Activated naive CD8-positive, alpha-beta T cell (primary cell): ENCODE results near the gene PRRC2C.
"Not testable (repeated sequence)": the region's sequence is repeated elsewhere in the genome, so short reads cannot be mapped to it uniquely, and the experiment has no call there.

Source experiments
- H3K27ac Mint-ChIP-seq: one replicate; pipeline ENCODE4 v1.8.0; 2021; ENCODE audit warnings: mixed read lengths
- H3K27me3 Mint-ChIP-seq: one replicate; pipeline ENCODE4 v1.8.0; 2021; ENCODE audit warnings: mixed read lengths
- H3K36me3 Mint-ChIP-seq: one replicate; pipeline ENCODE4 v1.8.0; 2021; ENCODE audit warnings: mixed read lengths
- H3K4me1 Mint-ChIP-seq: one replicate; pipeline ENCODE4 v1.8.0; 2021; ENCODE audit warnings: low read depth, mixed read lengths
- H3K4me3 Mint-ChIP-seq: one replicate; pipeline ENCODE4 v1.8.0; 2021; ENCODE audit warnings: mild to moderate bottlenecking, mixed read lengths
- H3K9me3 Mint-ChIP-seq: one replicate; pipeline ENCODE4 v1.8.0; 2021; ENCODE audit warnings: low read depth, mixed read lengths

The PRRC2C gene

GRCh38 chr1:171485375-171486047 lies at the start of gene PRRC2C:
TSS of gene PRRC2C (plus strand) at chr1:171485530. CDS start at chr1:171512089, 26,559 bp downstream.
- Mint-ChIP-seq H3K4me1 (peaks cover 48% of the 10 kb centered on the region), H3K36me3 (peaks cover 9% of the 10 kb centered on the region), H3K9me3 (no peaks in the 10 kb centered on the region), H3K27ac (peak within 1 kb of the TSS; percentile 97), H3K4me3 (peak within 1 kb of the TSS; percentile 99), H3K27me3 (no peaks in the 10 kb centered on the region)

DNA sequence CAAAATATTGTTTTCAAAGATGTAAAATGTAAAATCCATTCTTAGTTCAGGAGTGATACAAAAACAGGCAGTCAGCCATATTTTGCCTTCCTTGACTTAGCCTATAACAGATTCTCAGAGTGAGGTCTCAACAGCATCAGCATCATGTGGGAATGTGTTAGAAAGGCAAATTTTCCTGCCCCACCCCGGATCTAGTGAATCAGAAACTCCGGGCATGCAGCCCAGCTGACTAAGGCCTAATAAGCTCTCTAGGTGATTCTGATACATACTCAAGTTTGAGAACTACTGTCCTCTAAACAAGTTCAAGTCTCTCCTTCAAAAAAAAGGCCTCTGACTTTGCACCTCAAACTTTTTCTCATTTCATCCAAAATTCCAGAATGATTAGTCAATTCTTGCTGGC lies 46.9 kb upstream of the PRRC2C start:
- no peaks in the 10 kb centered on the region for H3K27me3 Mint-ChIP-seq
- H3K36me3 Mint-ChIP-seq = no peaks in the 10 kb centered on the region
- no peaks in the 10 kb centered on the region for H3K9me3 Mint-ChIP-seq
- peaks cover 18% of the 10 kb centered on the region for H3K4me1 Mint-ChIP-seq
- no peak overlapping the region for H3K4me3 Mint-ChIP-seq
- no peak overlapping the region for H3K27ac Mint-ChIP-seq

- not testable (repeated sequence) for H3K4me3 Mint-ChIP-seq, H3K27ac Mint-ChIP-seq, H3K9me3 Mint-ChIP-seq, H3K36me3 Mint-ChIP-seq, H3K4me1 Mint-ChIP-seq, H3K27me3 Mint-ChIP-seq
Observed at GRCh38 chr1:171440201-171440600, 45.1 kb upstream of the PRRC2C start.

DNA sequence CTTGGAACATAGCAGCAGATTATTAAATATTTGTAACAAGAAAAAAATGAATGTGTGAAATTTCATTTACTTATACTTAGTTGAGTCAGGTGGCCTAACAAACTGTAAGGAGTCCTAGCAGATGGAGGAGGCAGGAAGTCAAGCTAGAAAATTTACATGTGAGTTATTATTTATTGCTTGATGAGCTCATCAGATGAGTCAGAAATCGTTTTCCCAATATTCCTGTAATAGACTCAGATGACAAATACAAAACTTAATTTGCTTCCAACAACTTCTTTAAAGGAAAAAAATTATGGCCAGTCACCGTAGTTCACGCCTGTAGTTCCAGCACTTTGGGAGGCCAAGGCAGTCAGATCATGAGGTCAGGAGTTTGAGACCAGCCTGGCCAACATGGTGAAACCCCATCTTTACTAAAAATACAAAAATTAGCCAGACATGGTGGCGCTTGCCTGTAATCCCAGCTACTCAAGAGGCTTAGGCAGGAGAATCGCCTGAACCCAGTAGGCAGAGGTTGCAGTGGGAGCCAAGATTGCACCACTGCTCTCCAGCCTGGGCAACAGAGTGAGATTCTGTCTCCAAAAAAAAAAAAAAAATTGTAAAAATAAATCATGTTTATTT lies 43.9 kb upstream of the PRRC2C start:
- not testable (repeated sequence) for H3K27me3 Mint-ChIP-seq, H3K27ac Mint-ChIP-seq

DNA sequence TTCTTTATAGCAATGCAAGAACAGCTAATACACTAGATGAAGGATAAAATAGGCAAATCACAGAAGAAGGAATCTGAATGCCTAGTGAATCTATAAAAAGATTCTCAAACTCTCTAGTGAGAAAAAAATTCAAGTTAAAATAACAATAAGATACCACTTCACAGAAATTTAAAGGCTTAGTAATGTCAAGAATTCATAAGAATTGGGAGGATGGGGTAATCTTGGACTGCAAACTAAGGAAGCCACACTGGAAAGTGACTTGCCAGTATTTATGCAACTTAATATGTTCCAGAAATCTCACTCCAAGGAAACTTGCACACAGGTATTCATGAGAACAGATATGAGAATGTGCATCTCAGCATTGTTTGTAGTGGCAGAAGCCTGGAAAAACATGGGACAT lies 38.9 kb upstream of the PRRC2C start:
- Mint-ChIP-seq H3K36me3 (no peaks in the 10 kb centered on the region), H3K9me3 (no peaks in the 10 kb centered on the region), H3K4me1 (no peaks in the 10 kb centered on the region), H3K4me3 (no peak overlapping the region), H3K27me3 (no peaks in the 10 kb centered on the region), H3K27ac (no peak overlapping the region)

More for the DNA sequence above, 43.9 kb upstream of the PRRC2C start:
- H3K36me3 Mint-ChIP-seq, H3K4me1 Mint-ChIP-seq, H3K4me3 Mint-ChIP-seq, H3K9me3 Mint-ChIP-seq: not testable (repeated sequence)

DNA sequence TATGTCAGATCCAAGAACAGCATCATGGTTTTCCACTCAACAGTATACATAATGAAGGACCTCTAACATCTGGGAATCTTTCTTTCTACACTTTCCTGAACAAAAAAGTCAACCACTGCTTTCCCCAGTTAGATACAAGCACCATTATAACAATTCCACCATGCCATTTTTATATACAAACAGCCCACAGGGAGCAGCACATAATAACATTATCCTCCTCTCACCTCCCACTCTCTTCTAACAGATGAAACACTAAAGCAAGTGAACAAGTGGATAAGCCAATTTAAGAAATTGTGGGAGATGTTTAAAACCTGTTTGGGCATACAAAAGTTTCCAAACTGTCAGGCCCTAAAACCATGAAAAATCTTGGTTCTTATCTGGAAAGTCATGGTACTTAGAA lies 29.4 kb upstream of the PRRC2C start:
- Mint-ChIP-seq H3K4me1 (no peaks in the 10 kb centered on the region), H3K9me3 (peaks cover 7% of the 10 kb centered on the region), H3K4me3 (no peak overlapping the region), H3K27me3 (peaks cover 8% of the 10 kb centered on the region), H3K36me3 (peaks cover 8% of the 10 kb centered on the region), H3K27ac (no peak overlapping the region)

DNA sequence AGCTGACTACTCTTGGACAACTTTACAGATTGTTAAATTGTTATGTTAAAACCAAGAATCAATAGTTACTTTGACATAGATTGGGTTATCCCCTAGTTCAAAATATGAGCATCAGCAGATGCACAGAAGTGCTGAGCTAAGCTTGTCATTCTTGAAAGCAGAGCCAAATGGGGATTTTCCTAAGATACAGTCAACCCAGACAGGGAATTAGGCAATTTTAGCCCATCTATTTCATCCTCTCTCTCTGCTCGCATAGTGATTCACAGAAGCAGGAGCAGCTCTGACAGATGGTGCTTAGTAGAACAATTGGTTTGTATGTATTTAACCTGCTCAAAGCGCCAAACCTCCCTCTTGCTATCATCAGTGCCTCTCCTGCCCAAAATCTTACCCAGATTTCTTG lies 27.9 kb upstream of the PRRC2C start:
- H3K36me3 Mint-ChIP-seq = peaks cover 3% of the 10 kb centered on the region
- H3K4me3 Mint-ChIP-seq = no peak overlapping the region
- H3K4me1 Mint-ChIP-seq = no peaks in the 10 kb centered on the region
- no peak overlapping the region for H3K27ac Mint-ChIP-seq
- peaks cover 3% of the 10 kb centered on the region for H3K9me3 Mint-ChIP-seq
- H3K27me3 Mint-ChIP-seq = peaks cover 4% of the 10 kb centered on the region

- H3K4me3 Mint-ChIP-seq = no peak overlapping the region
- no peaks in the 10 kb centered on the region for H3K4me1 Mint-ChIP-seq
- H3K9me3 Mint-ChIP-seq = no peaks in the 10 kb centered on the region
- H3K36me3 Mint-ChIP-seq = no peaks in the 10 kb centered on the region
- H3K27ac Mint-ChIP-seq = no peak overlapping the region
- peaks cover 2% of the 10 kb centered on the region for H3K27me3 Mint-ChIP-seq
Observed at GRCh38 chr1:171460018-171460620, 25.2 kb upstream of the PRRC2C start.

- no peaks in the 10 kb centered on the region for H3K36me3 Mint-ChIP-seq
- no peaks in the 10 kb centered on the region for H3K4me1 Mint-ChIP-seq
- H3K27ac Mint-ChIP-seq = no peak overlapping the region
- H3K4me3 Mint-ChIP-seq = no peak overlapping the region
- H3K27me3 Mint-ChIP-seq = no peaks in the 10 kb centered on the region
- H3K9me3 Mint-ChIP-seq = no peaks in the 10 kb centered on the region
Observed at GRCh38 chr1:171467626-171468025, 17.7 kb upstream of the PRRC2C start.

GRCh38 chr1:171468120-171468750 lies 17.1 kb upstream of the PRRC2C start:
- Mint-ChIP-seq H3K4me3 (no peak overlapping the region), H3K27ac (no peak overlapping the region), H3K27me3 (no peaks in the 10 kb centered on the region), H3K36me3 (no peaks in the 10 kb centered on the region), H3K4me1 (no peaks in the 10 kb centered on the region), H3K9me3 (no peaks in the 10 kb centered on the region)

DNA sequence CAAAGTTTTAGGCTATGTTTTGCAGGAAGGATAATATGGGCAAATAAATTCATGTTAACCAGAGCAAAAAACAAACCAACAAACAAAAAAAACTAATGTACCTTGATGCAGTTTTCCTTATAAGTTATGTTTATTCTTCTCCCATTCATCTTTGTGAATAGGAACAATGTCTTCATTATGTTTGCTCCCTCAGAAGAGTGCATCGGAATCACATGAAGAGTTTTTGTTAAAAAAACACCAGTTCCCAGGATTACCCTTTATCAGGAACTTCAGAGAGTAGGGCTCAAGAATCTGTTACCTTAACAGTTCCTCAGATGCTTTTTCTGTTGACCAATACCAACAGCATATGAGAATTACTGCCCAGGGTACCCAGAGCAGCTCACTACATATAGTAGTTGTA lies 14.6 kb upstream of the PRRC2C start:
- H3K36me3 Mint-ChIP-seq = no peaks in the 10 kb centered on the region
- no peak overlapping the region for H3K4me3 Mint-ChIP-seq
- H3K4me1 Mint-ChIP-seq = no peaks in the 10 kb centered on the region

DNA sequence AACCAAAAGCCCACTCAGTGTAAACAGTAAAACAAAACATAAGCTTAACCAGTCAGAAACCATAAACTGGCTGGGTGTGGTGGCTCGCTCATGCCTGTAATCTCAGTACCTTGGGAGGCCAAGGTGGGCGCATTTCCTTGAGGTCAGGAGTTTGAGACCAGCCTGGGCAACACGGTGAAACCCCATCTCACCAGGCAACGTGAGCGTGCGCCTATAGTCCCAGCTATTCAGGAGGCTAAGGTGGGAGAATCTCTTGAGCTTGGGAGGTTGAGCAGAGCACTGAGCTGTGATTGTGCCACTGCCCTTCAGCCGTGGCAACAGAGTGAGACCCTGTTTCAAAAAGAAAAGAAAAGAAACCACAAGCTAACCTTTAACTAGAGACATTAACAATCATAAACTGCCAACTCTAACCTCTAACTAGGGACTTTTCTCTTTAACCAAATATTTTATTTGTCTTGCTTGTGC lies 13.1 kb upstream of the PRRC2C start:
- no peak overlapping the region for H3K27ac Mint-ChIP-seq
- H3K36me3 Mint-ChIP-seq = no peaks in the 10 kb centered on the region
- no peaks in the 10 kb centered on the region for H3K4me1 Mint-ChIP-seq
- H3K9me3 Mint-ChIP-seq = no peaks in the 10 kb centered on the region
- H3K4me3 Mint-ChIP-seq = no peak overlapping the region
- peaks cover 2% of the 10 kb centered on the region for H3K27me3 Mint-ChIP-seq

More for the DNA sequence above, 14.6 kb upstream of the PRRC2C start:
- Mint-ChIP-seq H3K27me3 (peaks cover 2% of the 10 kb centered on the region), H3K27ac (no peak overlapping the region), H3K9me3 (no peaks in the 10 kb centered on the region)

DNA sequence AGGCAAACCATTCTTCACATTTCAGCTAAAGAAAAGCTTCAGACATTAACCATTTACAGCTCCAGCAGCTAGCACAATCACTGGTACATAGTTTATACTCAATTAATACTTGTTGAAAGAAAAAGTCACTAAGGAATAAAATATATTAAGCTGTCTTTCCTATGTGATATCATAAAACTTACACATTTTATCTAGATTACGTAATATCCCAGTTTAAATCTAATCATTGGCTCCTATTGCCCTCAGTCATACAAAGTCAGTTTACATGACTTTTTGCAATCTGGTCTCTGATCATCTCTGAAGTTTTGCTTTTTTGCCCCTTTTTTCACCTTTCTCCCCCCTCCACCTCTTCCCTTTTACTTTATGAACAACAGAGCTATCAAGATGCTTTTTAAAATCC lies 8.5 kb upstream of the PRRC2C start:
- Mint-ChIP-seq H3K4me1 (peaks cover 2% of the 10 kb centered on the region), H3K27me3 (peaks cover 2% of the 10 kb centered on the region), H3K4me3 (no peak overlapping the region), H3K9me3 (no peaks in the 10 kb centered on the region), H3K27ac (no peak overlapping the region), H3K36me3 (no peaks in the 10 kb centered on the region)

GRCh38 chr1:171477804-171478203 lies 7.5 kb upstream of the PRRC2C start:
- no peak overlapping the region for H3K4me3 Mint-ChIP-seq
- peaks cover 2% of the 10 kb centered on the region for H3K4me1 Mint-ChIP-seq
- no peak overlapping the region for H3K27ac Mint-ChIP-seq
- H3K9me3 Mint-ChIP-seq = no peaks in the 10 kb centered on the region
- H3K36me3 Mint-ChIP-seq = no peaks in the 10 kb centered on the region
- H3K27me3 Mint-ChIP-seq = peaks cover 2% of the 10 kb centered on the region

DNA sequence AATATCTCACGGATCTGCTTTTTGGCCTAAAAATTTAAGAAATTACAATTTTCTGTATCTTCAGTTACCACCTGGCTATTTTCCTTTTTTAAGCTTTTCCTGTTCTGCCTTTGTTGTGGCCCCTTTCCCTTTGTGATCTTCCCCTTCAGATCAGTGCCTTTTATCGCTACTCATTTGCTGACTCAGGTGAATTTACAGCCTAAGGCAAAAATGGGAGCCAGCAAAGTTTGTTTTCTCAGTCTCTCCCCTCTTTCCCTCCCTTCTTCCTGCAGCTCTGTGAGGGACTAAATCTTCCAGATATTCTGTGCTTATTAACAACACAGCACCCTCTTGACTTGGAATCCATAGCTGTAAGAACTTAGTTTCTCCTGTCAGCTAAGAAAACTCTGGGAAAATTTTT lies 5.3 kb upstream of the PRRC2C start:
- Mint-ChIP-seq H3K4me1 (peaks cover 10% of the 10 kb centered on the region), H3K27ac (no peak overlapping the region), H3K4me3 (no peak overlapping the region)

More for the DNA sequence above, 5.3 kb upstream of the PRRC2C start:
- Mint-ChIP-seq H3K27me3 (no peaks in the 10 kb centered on the region), H3K36me3 (no peaks in the 10 kb centered on the region), H3K9me3 (no peaks in the 10 kb centered on the region)
